Spinal cord (tissue), 10 donors: ENCODE data around the gene KCNQ5. TPM values are rescaled to one million over a fixed set of nuclear protein-coding genes. Genes with fewer than 3 reads are reported as not detected.

Experiments
- DNase-seq, 6 donors: peaks; one replicate each; pipeline versions ENCODE4 v3.0.0 to v3.0.0-alpha.2; 2013 to 2015; ENCODE audit warnings: low spot score in 6 of 6, low read depth in 4 of 6
- H3K27ac ChIP-seq: one replicate; pipeline ENCODE4 v1.5.1; 2013; ENCODE audit warnings: low read depth, low read length, control low read depth
- H3K27me3 ChIP-seq: one replicate; pipeline ENCODE4 v1.6.1; 2013; ENCODE audit warnings: low read length; ENCODE audit not compliant: control insufficient read depth, insufficient read depth
- H3K36me3 ChIP-seq: one replicate; pipeline ENCODE4 v1.6.1; 2013; ENCODE audit warnings: low read length; ENCODE audit not compliant: control insufficient read depth, insufficient read depth
- H3K4me1 ChIP-seq: one replicate; pipeline ENCODE4 v1.6.1; 2013; ENCODE audit warnings: low read length; ENCODE audit not compliant: control insufficient read depth, insufficient read depth
- H3K4me3 ChIP-seq: one replicate; pipeline ENCODE4 v1.5.1; 2013; ENCODE audit warnings: low read depth, low read length, control low read depth
- H3K9me3 ChIP-seq: one replicate; pipeline ENCODE4 v1.6.1; 2013; ENCODE audit warnings: low read length; ENCODE audit not compliant: control insufficient read depth, insufficient read depth
- WGBS: methylation state at CpG from one replicate; pipeline ENCODE4 v1.1.5; 2013; ENCODE audit warnings: missing lambda C conversion rate; ENCODE audit not compliant: insufficient coverage; 5-methylcytosine and 5-hydroxymethylcytosine counted together
- polyA plus RNA-seq, 2 donors: library from polyadenylated mRNA; unstranded; fragments of 120-200 nt; gene quantifications; one replicate each; pipeline ENCODE4 v1.2.1, GENCODE V29; 2013; ENCODE audit not compliant: insufficient read length in 2 of 2
- total RNA-seq, 2 donors: library from RNA; depleted of rRNA in 1 of 2; stranded (reverse); fragments of 120-200 nt in 1 of 2; fragments of >200 nt in 1 of 2; gene quantifications; one replicate each; pipeline versions ENCODE4 v1.2.3 to v1.2.4, GENCODE V29; 2013 to 2014
- donor health status: healthy.

Gene KCNQ5
- total and polyA plus RNA-seq, 4 donors: 2.4 to 9.2 (median 6.5) TPM

DNA sequence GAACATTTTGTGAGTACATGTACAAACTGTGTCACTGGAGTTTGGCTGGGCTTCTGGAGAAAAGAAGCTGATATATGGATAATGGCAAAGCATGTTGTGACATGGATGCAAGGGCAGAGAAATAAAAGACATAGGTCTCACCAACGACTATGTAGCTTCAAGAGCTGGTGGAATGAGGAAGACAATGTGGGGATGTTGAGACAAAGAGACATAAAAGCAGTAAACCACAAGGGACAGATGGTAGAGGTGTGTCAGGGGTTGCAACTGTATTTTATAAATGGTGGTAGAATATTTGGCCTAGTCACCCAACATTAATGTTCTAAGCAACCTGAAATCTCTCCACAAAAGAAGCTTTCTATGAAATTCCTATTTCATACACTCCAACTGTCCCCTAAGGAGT, 199.0 kb downstream of the KCNQ5 start:
- no peak overlapping the region for H3K4me3 ChIP-seq
- no peaks in the 10 kb centered on the region for H3K9me3 ChIP-seq
- H3K4me1 ChIP-seq: no peaks in the 10 kb centered on the region
- no peaks in the 10 kb centered on the region for H3K36me3 ChIP-seq
- DNase-seq: no peak
- no peak overlapping the region for H3K27ac ChIP-seq
- 56% methylated on average over 1 of the region's 1 CpG for WGBS
- H3K27me3 ChIP-seq: no peaks in the 10 kb centered on the region

DNA sequence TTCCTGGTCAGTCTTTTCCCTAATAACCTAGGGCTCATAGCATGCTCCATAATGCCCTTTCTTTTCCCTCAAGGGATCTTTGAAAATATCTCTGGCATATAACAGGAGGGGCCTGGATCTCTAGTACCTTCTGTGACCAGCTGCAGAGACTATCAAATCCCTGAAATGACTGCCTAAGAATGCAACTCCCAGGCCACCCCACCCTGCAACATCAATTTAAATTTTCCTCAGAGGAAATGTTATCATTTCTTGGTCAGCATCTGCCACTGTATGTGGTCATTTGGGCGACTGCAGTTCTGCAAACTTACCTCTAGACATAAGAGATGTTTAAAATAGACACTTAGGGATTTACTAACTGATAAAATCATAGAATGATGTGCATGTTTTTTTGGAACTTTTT, 200.2 kb downstream of the KCNQ5 start:
- Histone ChIP-seq H3K36me3 (no peaks in the 10 kb centered on the region), H3K9me3 (no peaks in the 10 kb centered on the region), H3K4me3 (no peak overlapping the region), H3K4me1 (no peaks in the 10 kb centered on the region), H3K27me3 (no peaks in the 10 kb centered on the region), H3K27ac (no peak overlapping the region)
- no CpG with 5 or more reads among the region's 1 CpG for WGBS
- no peak for DNase-seq

DNA sequence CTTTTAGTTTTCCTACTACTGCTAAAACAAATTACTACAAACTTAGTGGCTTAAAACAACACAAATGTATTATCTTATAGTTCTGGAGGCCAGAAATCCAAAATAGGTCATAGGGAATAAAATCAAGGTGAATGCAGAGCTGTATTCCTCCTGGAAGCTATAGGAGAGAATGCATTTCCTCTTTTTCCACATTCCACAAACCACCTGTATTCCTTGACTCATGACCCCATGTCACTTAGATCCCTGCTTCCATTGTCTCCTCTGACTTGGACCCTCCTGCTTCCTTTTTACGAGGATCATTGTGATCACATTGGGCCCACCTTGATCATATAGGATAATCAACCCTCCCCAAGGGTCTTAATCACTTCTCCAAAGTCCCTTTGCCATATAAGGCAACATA, 200.8 kb downstream of the KCNQ5 start:
- WGBS: no CpG with 5 or more reads among the region's 1 CpG
- DNase-seq: no peak
- H3K27ac ChIP-seq: no peak overlapping the region
- H3K36me3 ChIP-seq: no peaks in the 10 kb centered on the region
- no peak overlapping the region for H3K4me3 ChIP-seq
- no peaks in the 10 kb centered on the region for H3K27me3 ChIP-seq
- H3K9me3 ChIP-seq: no peaks in the 10 kb centered on the region
- no peaks in the 10 kb centered on the region for H3K4me1 ChIP-seq

DNA sequence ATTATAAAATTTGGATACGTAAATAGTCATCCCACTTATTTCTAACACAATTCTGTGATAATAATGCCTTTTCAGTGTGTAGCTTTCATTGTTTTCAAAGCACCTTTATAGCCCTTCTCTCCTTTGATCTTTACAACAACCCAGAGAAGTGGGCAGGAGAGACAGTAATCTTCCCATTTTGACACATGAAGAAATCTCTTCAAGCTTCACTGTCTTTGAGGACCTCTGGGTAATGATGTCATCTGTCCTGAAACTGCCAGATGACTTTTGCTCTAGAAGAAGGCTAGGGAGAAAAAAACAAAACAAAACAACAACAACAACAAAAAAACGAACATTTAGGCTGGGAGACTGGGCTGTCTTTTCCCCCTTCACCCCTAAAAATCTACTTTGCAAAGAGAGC, 203.0 kb downstream of the KCNQ5 start:
- no peaks in the 10 kb centered on the region for H3K27me3 ChIP-seq
- no peak for DNase-seq
- no CpG with 5 or more reads among the region's 2 CpGs for WGBS
- H3K36me3 ChIP-seq: no peaks in the 10 kb centered on the region
- H3K4me3 ChIP-seq: no peak overlapping the region
- H3K9me3 ChIP-seq: no peaks in the 10 kb centered on the region
- no peaks in the 10 kb centered on the region for H3K4me1 ChIP-seq
- H3K27ac ChIP-seq: no peak overlapping the region

DNA sequence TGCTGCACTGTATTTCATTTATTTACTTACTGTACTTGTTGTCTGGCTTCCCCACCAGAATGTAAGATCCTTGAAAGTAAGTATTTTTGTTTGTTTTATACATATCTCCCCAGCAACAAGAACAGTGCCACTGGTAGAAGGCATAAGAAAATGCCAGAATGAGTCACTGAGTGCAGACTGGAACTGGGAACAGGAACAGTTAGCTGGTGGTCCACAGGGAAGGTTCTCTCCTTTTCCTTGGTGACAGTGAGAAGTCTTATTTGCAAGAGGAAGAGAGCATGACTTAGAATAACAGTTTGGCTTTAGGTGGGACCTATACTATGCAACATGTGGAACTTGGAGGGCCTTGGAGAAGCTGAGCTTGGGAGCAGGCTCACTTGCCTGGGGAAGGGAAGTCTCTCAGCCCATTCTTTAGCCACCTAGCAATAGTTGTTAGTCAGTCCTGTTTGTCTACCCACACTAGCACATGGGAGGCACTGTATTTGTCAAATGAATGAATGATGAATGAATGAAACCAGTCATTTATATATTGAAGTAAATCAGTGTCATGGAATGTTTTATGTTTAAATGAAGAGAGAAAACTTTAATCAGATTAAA, 203.5 kb downstream of the KCNQ5 start:
- no peak for DNase-seq
- H3K4me3 ChIP-seq: no peak overlapping the region

DNA sequence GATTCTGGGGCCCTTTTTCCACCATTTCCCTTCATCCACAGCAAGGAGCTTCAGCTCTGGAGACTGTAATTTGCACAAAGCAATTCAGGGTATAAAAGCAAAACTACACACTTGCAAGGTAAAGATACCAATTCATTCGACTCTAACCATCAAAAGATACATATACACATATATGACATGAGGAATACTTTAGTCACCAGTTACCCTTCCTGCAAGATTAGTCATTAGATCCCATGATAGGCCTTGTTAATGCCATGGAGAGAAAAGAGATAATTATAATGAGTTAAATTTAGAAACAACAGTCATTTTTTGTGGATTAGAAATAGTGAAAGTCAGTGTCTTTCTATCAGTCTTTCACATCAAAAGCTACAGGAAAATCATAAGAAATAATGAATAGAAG, 204.2 kb downstream of the KCNQ5 start:
- Histone ChIP-seq H3K4me1 (no peaks in the 10 kb centered on the region), H3K36me3 (no peaks in the 10 kb centered on the region), H3K27me3 (no peaks in the 10 kb centered on the region), H3K27ac (no peak overlapping the region), H3K9me3 (no peaks in the 10 kb centered on the region), H3K4me3 (no peak overlapping the region)
- DNase-seq: no peak
- WGBS: no CpG with 5 or more reads among the region's 1 CpG

More for the DNA sequence above, 203.5 kb downstream of the KCNQ5 start:
- Histone ChIP-seq H3K27me3 (no peaks in the 10 kb centered on the region), H3K9me3 (no peaks in the 10 kb centered on the region), H3K4me1 (no peaks in the 10 kb centered on the region), H3K27ac (no peak overlapping the region), H3K36me3 (no peaks in the 10 kb centered on the region)

DNA sequence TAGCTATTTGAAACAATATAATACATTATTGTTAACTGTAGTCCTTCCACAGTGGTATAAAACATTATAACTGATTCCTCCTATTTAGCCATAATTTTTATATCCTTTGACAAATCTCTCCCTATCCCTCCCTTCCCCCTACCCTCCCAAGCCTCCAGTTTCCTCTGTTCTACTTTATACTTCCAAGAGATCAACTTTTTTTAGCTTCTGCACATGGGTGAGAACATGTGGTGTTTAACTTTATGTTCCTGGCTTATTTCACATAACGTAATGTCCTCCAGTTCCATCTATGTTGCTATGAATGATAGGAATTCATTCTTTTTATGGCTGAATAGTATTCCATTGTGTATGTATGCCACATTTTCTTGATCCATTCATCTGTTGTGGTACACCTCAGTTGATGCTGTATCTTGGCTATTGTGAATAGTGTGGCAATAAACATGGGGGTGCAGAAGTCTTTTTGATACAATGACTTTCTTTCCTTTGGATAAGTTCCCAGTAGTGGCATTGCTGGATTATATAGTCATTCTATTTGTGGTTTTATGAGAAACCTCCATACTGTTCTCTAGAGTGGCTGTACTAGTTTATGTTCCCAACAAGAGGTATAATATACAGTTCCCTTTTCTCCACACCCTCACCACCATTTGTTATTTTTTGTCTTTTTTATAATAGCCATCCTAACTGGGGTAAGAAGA, 205.0 kb downstream of the KCNQ5 start:
- no peak for DNase-seq
- no CpG with 5 or more reads among the region's 1 CpG for WGBS
- H3K27ac ChIP-seq: no peak overlapping the region
- H3K4me3 ChIP-seq: no peak overlapping the region
- no peaks in the 10 kb centered on the region for H3K27me3 ChIP-seq
- no peaks in the 10 kb centered on the region for H3K36me3 ChIP-seq
- no peaks in the 10 kb centered on the region for H3K9me3 ChIP-seq
- H3K4me1 ChIP-seq: no peaks in the 10 kb centered on the region

DNA sequence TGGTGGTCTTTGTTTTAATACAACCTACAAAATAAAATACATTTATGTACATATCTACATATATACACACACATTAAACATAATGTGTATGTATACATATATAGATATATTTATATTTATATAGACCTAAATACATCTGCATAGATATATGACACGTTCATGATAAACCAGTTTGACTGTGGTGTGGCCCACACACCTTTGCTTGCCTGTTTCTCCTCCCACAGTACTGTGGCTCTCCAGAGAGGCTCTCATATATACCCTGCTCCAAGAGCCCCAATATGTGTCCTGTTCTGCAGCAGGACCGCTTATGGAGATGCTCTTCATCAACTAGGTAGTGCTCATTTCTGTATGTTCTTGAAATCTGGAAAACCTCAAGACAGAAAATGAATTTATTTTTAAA, 207.0 kb downstream of the KCNQ5 start:
- Histone ChIP-seq H3K27ac (no peak overlapping the region), H3K9me3 (no peaks in the 10 kb centered on the region), H3K4me3 (no peak overlapping the region), H3K4me1 (no peaks in the 10 kb centered on the region), H3K36me3 (no peaks in the 10 kb centered on the region), H3K27me3 (no peaks in the 10 kb centered on the region)
- no peak for DNase-seq
- WGBS: 83% methylated on average over 1 of the region's 2 CpGs

DNA sequence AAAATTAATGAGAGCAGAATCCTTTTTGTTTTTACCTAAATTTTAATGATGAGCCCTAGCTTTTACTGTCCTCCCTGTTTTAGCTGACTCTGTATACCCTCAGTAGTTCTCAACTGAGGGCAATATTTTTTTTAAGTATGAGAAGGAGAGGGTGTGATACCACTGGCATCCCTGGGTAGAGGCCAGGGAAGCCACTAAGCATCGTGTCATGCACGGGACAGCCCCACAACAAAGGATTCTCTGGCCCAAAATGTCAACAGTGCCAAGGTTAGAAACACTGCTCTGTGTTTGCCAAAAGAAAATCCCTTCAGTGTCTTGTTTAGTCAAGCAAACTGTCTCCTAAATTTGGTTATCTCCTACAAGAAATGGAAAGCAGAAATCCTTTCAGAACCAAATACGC, 210.4 kb downstream of the KCNQ5 start:
- Histone ChIP-seq H3K4me3 (no peak overlapping the region), H3K27me3 (no peaks in the 10 kb centered on the region), H3K4me1 (no peaks in the 10 kb centered on the region), H3K9me3 (no peaks in the 10 kb centered on the region), H3K36me3 (no peaks in the 10 kb centered on the region), H3K27ac (no peak overlapping the region)
- 64% methylated on average over 2 of the region's 3 CpGs for WGBS
- DNase-seq: no peak

DNA sequence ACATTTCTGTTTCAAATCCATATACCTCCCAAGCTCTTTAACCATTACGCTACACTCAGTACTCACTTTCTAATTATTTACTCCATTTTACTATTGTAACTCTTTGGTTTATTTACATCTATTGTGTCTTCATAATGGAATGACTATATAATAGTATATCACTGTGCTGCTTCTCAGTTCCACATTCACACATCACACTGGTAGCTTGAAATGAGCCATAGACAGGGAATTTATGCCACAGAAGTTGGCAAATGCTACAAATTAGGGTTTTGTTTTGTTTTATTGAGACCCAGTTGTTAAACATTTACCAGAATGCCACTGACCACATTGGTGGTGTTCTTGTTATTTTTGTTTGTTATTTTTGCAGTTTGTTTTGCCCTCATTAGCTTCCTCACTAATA, 213.9 kb downstream of the KCNQ5 start:
- H3K27ac ChIP-seq: no peak overlapping the region
- H3K27me3 ChIP-seq: no peaks in the 10 kb centered on the region
- H3K4me3 ChIP-seq: no peak overlapping the region
- no peak for DNase-seq
- no CpG with 5 or more reads among the region's 1 CpG for WGBS
- H3K9me3 ChIP-seq: no peaks in the 10 kb centered on the region
- H3K36me3 ChIP-seq: no peaks in the 10 kb centered on the region
- no peaks in the 10 kb centered on the region for H3K4me1 ChIP-seq
